GM19372 (cell line): Measurements from ENCODE around the gene HNRNPK.
A peak's percentile ranks its signal among the peaks of the same experiment; 100 is the strongest.

Experiments used
- ATAC-seq: cut with Tn5 transposase; IDR thresholded peaks from one replicate; pipeline ENCODE4 v1.9.1; 2021; ENCODE audit warnings: mild to moderate bottlenecking, low read depth, moderate library complexity; ENCODE audit not compliant: unreplicated experiment

The HNRNPK gene

GRCh38 chr9:83979812-83980394, at the start of gene HNRNPK:
Gene HNRNPK (minus strand): TSS chr9:83980215. CDS start chr9:83978252, 1,963 bp downstream.
- ATAC-seq = peak; percentile 81

- ATAC-seq = no peak
Observed at GRCh38 chr9:84027201-84027600, 47.2 kb upstream of the HNRNPK start.

- no peak for ATAC-seq
Observed at GRCh38 chr9:84024041-84024575, 44.1 kb upstream of the HNRNPK start.

GRCh38 chr9:84007662-84008061, 27.6 kb upstream of the HNRNPK start:
- ATAC-seq = no peak

- no peak for ATAC-seq
Observed at GRCh38 chr9:84003246-84003645, 23.2 kb upstream of the HNRNPK start.

GRCh38 chr9:84002344-84002743, 22.3 kb upstream of the HNRNPK start:
- peak; percentile 74 for ATAC-seq

- no peak for ATAC-seq
Observed at GRCh38 chr9:84001621-84002020, 21.6 kb upstream of the HNRNPK start.

GRCh38 chr9:84000186-84000585, 20.2 kb upstream of the HNRNPK start:
- ATAC-seq = no peak

- ATAC-seq = no peak
Observed at GRCh38 chr9:83999141-83999918, 19.3 kb upstream of the HNRNPK start.

- no peak for ATAC-seq
Observed at GRCh38 chr9:83996126-83996525, 16.1 kb upstream of the HNRNPK start.

GRCh38 chr9:83992901-83993300, 12.9 kb upstream of the HNRNPK start:
- no peak for ATAC-seq

- no peak for ATAC-seq
Observed at GRCh38 chr9:83992407-83992806, 12.4 kb upstream of the HNRNPK start.

GRCh38 chr9:83991355-83991754, 11.3 kb upstream of the HNRNPK start:
- ATAC-seq = no peak

- no peak for ATAC-seq
Observed at GRCh38 chr9:83988411-83988810, 8.4 kb upstream of the HNRNPK start.

- no peak for ATAC-seq
Observed at GRCh38 chr9:83987402-83987791, 7.4 kb upstream of the HNRNPK start.

GRCh38 chr9:83986765-83987401, 6.9 kb upstream of the HNRNPK start:
- ATAC-seq = no peak

GRCh38 chr9:83986195-83986594, 6.2 kb upstream of the HNRNPK start:
- ATAC-seq = no peak

- no peak for ATAC-seq
Observed at GRCh38 chr9:83981126-83981871, 1.3 kb upstream of the HNRNPK start.

- peak; percentile 60 for ATAC-seq
Observed at GRCh38 chr9:83980395-83981125, 545 bp upstream of the HNRNPK start, which contains the start of gene RMI1. Gene RMI1 (plus strand): TSS chr9:83980805. CDS start chr9:84000987, 20,182 bp downstream.
